HG02588 (cell line): ENCODE data around the gene PABPC3.

ENCODE experiments used
- ATAC-seq: cut with Tn5 transposase; IDR thresholded peaks from one replicate; pipeline ENCODE4 v1.9.1; 2021; ENCODE audit warnings: mild to moderate bottlenecking, moderate library complexity; ENCODE audit not compliant: unreplicated experiment

PABPC3 gene

DNA sequence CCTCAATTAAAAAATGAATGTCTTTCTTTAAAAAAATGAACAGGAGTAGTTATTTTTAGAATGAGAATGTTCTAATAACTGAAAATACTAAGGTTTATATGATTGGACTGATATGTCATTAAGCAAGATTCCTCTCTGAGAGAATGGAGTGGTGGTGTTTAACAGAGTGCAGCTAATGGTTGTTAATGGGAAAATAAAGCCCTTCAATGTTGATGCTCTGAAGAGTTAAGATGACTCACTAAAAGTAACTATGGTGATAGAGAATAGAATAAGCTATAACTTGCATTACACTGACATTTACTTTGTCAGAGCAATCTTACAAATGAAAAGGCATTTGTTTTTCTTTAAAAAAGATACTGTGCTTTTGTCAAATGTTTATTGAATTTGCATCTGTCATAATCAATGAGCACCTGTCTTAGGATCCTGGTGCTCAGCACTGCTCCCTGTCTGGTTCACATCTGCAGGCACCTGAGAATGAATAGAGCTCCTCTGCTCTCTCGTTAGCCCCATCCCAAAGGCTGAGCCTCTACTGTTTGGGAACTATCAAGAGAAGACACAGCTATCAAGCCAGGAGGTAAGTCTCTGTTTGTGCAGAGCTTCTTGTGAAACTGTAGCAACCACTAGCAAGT lies 15.1 kb downstream of the PABPC3 start:
- ATAC-seq: no peak

GRCh38 chr13:25111585-25111956 lies 15.6 kb downstream of the PABPC3 start:
- no peak for ATAC-seq

DNA sequence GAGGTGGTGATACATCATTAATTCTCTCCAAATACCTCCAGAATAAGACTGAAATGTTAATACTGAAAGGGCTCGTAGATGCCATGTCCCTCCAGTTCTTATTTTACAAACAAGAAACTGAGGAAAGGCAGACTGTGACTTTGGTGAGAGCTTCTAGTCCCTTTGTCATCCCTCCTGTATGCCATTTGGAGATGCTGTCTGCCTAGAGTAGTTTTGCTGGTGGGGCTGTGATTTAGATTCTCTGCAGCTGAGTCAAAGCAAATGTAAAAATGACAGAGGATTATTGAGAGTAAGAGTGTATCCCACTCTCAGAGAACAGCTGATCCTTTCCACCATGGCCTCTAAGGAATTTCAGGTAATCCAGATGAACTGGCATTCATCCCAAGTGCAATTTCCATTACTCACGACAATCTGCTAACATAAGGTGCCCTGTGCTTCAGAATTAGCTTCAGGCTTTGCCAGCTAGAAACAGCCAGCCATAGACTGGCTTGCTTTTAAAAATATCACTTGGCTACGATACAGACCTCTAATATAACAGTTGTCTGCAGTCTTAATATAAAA lies 16.8 kb downstream of the PABPC3 start:
- no peak for ATAC-seq

DNA sequence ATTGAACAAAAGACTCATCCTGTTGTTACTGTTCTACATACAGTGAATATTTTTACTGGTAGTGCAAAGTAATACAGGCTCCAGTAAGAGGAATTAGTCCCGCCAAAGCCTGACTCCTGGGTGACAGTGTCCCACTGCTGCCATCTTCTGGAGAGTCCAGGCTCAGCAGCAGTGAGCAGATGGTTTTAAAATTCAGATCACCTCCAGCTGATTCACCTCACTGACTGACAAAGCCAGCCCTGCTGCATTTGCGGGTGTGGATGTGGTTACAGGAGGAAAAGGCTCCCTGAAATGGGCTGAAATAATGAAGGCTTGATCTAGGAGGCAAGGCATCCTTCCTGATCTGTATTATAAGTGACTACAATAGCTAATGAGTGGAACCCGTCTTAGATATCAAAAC lies 18.3 kb downstream of the PABPC3 start:
- peak; percentile 64 for ATAC-seq

DNA sequence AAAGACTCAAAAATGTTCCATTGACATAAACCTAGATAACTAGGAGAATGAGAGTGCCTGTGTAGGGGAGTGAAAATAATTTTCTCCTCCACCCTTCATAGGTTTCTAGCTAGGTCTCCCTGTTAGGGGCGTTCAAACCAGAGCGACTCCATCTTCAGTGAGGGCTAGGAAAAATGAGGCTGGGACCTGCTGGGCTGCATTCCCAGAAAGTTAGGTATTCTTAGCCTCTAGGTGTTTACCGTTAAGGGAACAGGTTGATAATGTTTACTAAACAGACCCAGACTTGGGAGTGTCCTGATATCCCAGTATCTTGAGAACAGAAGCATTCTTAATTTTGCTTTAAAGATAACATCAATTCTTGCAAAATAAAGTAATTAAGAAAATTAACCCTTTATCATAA lies 20.1 kb downstream of the PABPC3 start:
- ATAC-seq: no peak

DNA sequence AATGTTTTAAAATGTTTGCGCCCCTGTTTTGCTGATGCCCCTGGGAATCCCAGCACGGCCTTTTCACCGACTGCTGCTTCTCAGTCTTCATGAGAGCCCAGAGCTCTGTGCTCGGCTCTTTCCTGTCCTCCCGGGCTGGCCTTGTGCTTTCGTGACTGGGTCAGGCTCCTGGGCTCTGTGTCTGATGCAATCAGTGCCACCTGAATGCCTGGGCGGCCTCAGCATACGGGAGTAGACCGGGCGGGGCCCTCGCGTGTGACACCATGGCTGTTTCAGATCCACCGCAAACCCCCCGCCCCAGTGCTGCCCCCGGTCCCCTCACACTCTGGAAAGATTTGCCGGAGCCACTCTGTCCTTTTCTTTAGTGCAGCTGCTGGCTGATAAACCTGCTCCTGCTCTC lies 21.4 kb downstream of the PABPC3 start:
- ATAC-seq: no peak

DNA sequence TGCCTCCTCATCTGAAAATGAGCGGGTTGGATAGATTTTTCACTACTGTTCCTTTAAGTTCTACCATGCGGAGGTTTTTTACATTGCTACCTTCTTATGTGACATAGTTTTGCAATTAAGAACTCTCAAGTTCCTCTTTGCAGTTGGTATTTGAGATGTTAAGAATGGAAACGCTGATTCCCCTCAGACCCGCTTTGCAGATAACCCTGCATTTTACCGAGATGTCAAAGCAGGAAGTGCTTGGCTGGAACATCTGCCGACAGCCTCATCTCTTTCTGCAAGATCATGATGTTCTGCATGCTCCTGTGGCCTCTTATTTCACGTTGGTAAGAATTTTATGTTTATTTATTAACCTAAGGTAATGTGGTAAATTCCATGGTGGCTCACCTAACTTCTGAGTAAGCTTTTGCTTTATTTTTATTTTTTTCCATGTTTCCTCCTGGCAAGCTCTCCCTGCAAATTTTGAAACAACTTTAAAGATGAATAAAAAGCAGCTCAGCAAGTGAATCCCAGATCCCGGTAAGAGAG lies 22.5 kb downstream of the PABPC3 start:
- no peak for ATAC-seq

GRCh38 chr13:25130944-25131343 lies 35.0 kb downstream of the PABPC3 start:
- no peak for ATAC-seq

DNA sequence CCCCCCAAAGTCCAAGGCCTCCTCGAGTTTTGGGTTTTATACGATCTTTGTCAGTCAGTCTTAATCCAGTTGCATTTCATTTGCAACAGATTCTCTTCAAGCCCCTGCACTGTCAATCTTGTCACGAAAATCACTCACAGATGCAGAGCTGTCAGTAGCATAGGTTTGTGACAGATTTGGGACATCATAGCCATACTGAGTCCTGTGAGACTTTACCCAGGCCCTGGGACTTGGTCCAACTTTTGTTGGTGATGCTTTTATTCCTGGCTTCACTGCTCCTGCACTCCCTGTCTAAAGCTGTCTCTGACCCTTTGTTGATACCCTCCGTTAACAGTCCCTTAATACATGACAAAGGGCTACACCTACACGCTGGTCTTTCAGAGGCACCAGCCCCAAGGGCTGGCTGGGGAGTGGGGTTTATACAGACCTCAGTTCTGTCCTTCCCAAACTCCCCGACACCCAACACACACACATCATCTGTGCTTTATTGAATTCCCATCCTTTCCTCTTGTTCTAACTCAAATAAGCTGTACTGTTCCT lies 36.0 kb downstream of the PABPC3 start:
- ATAC-seq: no peak

- no peak for ATAC-seq
Measured at GRCh38 chr13:25132751-25133390, 36.9 kb downstream of the PABPC3 start.

GRCh38 chr13:25135896-25136295 lies 40.0 kb downstream of the PABPC3 start:
- ATAC-seq: no peak

GRCh38 chr13:25136880-25137787 lies 41.2 kb downstream of the PABPC3 start:
- no peak for ATAC-seq

DNA sequence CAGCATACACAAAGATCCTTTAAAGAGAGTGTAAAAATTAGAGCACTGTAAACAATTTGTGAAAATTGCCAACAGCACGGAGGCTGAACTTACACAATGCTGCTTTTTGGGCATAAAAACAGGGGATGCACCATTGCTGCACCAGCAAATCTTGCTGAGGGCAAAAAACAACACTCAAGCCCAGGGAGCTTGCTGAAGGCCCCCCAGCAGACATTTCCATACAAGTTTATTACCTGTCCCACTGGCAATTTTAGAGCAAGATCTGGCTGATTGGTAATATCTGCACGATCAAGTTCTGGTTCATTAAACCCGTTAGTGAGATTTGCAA lies 41.8 kb downstream of the PABPC3 start:
- no peak for ATAC-seq

- ATAC-seq: no peak
Measured at GRCh38 chr13:25141042-25141441, 45.1 kb downstream of the PABPC3 start.

GRCh38 chr13:25143706-25144105 lies 47.8 kb downstream of the PABPC3 start:
- ATAC-seq: no peak

DNA sequence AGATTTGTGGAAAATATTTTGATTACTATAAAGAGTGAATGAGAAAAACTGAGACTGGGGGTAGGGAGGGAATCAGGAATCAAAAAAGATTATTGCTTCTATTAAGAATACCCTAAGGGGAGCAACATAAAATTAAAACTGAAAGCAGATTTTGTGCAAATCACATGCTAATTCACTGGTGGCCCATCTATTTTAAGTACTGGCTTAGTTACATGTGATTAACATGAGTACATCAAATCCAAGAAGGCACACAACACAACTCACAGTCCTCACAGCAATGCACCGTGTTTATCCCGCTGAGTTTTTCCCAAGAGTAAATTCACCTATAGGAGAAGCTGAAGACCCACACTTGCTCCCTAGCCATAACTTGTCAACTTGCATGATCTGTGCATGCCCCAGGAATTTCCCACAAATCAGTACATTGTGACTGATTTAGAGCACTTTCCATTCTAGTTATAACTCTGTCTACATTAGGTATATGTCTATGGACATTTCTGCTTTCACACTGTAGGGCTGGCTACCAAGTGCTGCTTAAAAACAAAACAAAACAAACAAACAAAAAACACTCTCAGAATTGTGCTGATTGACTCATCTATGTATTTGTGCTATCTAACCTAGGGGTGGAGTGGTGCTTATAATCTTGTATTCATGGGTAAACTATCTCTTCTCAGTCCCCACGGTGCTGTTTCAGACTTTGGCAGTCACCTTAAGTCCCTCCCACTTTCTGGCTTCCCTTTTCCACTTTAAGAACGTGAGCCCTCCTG lies 51.9 kb downstream of the PABPC3 start:
- ATAC-seq: peak; percentile 83

DNA sequence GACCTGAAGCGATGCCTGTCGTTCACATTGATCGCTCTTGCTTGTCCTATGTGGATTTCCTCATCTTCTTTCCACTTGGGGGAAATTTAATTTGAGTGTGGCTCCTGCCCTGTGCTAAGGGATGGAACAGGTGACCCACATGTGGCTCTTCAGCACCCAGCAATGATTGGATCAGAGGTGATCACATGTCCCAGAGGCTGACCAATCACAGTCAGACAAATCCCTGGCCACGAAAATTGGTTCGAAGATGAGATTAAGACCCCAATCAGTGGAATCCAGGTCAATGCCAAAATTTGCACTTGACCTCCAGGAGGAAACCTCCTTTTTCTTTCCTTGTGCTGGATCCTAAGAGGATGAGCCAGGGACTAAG lies 52.5 kb downstream of the PABPC3 start:
- no peak for ATAC-seq
